Measurements from ENCODE around the gene KIFC3. TPM values are rescaled to one million over a fixed set of nuclear protein-coding genes. Genes with fewer than 3 reads are reported as not detected.

Gene KIFC3
- total RNA-seq, 1 donor from 2014 or later = 0.76 TPM

GRCh38 chr16:57728336-57729181, 73.7 kb downstream of the KIFC3 start:
- TF ChIP-seq, protein P1, sequence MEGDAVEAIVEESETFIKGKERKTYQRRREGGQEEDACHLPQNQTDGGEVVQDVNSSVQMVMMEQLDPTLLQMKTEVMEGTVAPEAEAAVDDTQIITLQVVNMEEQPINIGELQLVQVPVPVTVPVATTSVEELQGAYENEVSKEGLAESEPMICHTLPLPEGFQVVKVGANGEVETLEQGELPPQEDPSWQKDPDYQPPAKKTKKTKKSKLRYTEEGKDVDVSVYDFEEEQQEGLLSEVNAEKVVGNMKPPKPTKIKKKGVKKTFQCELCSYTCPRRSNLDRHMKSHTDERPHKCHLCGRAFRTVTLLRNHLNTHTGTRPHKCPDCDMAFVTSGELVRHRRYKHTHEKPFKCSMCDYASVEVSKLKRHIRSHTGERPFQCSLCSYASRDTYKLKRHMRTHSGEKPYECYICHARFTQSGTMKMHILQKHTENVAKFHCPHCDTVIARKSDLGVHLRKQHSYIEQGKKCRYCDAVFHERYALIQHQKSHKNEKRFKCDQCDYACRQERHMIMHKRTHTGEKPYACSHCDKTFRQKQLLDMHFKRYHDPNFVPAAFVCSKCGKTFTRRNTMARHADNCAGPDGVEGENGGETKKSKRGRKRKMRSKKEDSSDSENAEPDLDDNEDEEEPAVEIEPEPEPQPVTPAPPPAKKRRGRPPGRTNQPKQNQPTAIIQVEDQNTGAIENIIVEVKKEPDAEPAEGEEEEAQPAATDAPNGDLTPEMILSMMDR (IDR thresholded peaks at IDR 0.05; ENCODE audit: partially characterized antibody, unreplicated experiment) = no peak
- H3K27me3 Mint-ChIP-seq (ENCODE audit: unreplicated experiment) = peaks cover 2% of the 10 kb centered on the region

GRCh38 chr16:57727610-57728009, 74.7 kb downstream of the KIFC3 start:
- no peak overlapping the region for H3K27ac Mint-ChIP-seq (ENCODE audit: unreplicated experiment)
- H3K27me3 Mint-ChIP-seq (ENCODE audit: unreplicated experiment) = peaks cover 2% of the 10 kb centered on the region
- H3K36me3 Mint-ChIP-seq (ENCODE audit: unreplicated experiment) = no peaks in the 10 kb centered on the region
- no peak overlapping the region for H3K4me3 Mint-ChIP-seq (ENCODE audit: unreplicated experiment)
- no peaks in the 10 kb centered on the region for H3K4me1 Mint-ChIP-seq (ENCODE audit: low read depth, unreplicated experiment)
- DNase-seq = no peak
- TF ChIP-seq, protein P1 (IDR thresholded peaks at IDR 0.05; ENCODE audit: partially characterized antibody, unreplicated experiment) = no peak
- H3K9me3 Mint-ChIP-seq (ENCODE audit: unreplicated experiment) = no peaks in the 10 kb centered on the region

More at GRCh38 chr16:57728336-57729181, 73.7 kb downstream of the KIFC3 start:
- no peak for DNase-seq
- Mint-ChIP-seq H3K4me3 (ENCODE audit: unreplicated experiment) (no peak overlapping the region), H3K36me3 (ENCODE audit: unreplicated experiment) (no peaks in the 10 kb centered on the region), H3K9me3 (ENCODE audit: unreplicated experiment) (no peaks in the 10 kb centered on the region), H3K27ac (ENCODE audit: unreplicated experiment) (no peak overlapping the region), H3K4me1 (ENCODE audit: low read depth, unreplicated experiment) (no peaks in the 10 kb centered on the region)

- TF ChIP-seq, protein P1 (IDR thresholded peaks at IDR 0.05; ENCODE audit: partially characterized antibody, unreplicated experiment) = no peak
- H3K36me3 Mint-ChIP-seq (ENCODE audit: unreplicated experiment) = no peaks in the 10 kb centered on the region
Measured at GRCh38 chr16:57726433-57726947, 75.8 kb downstream of the KIFC3 start.

DNA sequence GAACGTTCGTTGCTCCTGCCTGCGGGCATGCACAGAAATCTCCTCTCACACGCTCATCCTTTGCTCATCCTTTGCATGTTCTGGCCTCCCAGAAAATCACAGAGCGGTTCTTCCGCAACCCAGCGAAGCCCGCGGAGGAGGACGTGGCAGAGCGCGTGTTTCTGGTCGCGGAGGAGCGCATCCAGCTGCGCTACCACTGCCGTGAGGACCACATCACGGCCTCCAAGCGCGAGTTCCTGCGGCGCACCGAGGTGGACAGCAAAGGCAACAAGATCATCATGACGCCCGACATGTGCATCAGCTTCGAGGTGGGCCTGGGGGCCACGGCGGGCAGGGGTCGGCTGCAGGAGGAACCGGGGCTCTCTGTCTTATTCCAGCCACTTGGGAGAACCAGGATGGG, 76.3 kb downstream of the KIFC3 start:
- no peak for DNase-seq
- TF ChIP-seq, protein P1 (IDR thresholded peaks at IDR 0.05; ENCODE audit: partially characterized antibody, unreplicated experiment) = no peak

More at GRCh38 chr16:57726433-57726947, 75.8 kb downstream of the KIFC3 start:
- Mint-ChIP-seq H3K27ac (ENCODE audit: unreplicated experiment) (no peak overlapping the region), H3K9me3 (ENCODE audit: unreplicated experiment) (no peaks in the 10 kb centered on the region), H3K27me3 (ENCODE audit: unreplicated experiment) (peaks cover 2% of the 10 kb centered on the region), H3K4me1 (ENCODE audit: low read depth, unreplicated experiment) (no peaks in the 10 kb centered on the region), H3K4me3 (ENCODE audit: unreplicated experiment) (no peak overlapping the region)
- no peak for DNase-seq

DNA sequence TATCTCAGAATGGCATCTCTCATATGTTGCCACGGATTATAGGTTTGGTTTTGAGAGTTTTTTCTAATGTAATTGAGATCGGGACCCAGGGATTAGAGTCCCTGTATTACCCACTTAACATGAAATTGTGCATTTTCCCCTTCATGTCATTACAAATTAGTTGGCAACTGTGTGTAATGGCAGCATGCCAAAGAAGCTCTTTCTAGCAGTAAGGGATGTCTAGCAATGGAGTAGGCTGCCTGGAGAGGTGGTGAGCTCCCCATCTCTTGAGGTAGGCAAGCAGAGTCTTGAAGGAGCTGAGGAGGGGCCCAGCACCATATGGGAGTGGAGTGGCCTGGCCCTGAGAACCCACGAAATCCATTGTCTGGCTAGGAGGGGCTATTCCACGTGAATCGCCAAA, 76.7 kb downstream of the KIFC3 start:
- no peaks in the 10 kb centered on the region for H3K36me3 Mint-ChIP-seq (ENCODE audit: unreplicated experiment)
- no peak overlapping the region for H3K27ac Mint-ChIP-seq (ENCODE audit: unreplicated experiment)
- H3K27me3 Mint-ChIP-seq (ENCODE audit: unreplicated experiment) = peaks cover 2% of the 10 kb centered on the region
- no peak for DNase-seq
- H3K4me1 Mint-ChIP-seq (ENCODE audit: low read depth, unreplicated experiment) = no peaks in the 10 kb centered on the region
- H3K9me3 Mint-ChIP-seq (ENCODE audit: unreplicated experiment) = no peaks in the 10 kb centered on the region
- H3K4me3 Mint-ChIP-seq (ENCODE audit: unreplicated experiment) = no peak overlapping the region
- TF ChIP-seq, protein P1 (IDR thresholded peaks at IDR 0.05; ENCODE audit: partially characterized antibody, unreplicated experiment) = no peak

More for the DNA sequence above, 76.3 kb downstream of the KIFC3 start:
- H3K4me1 Mint-ChIP-seq (ENCODE audit: low read depth, unreplicated experiment) = no peaks in the 10 kb centered on the region
- no peaks in the 10 kb centered on the region for H3K9me3 Mint-ChIP-seq (ENCODE audit: unreplicated experiment)
- H3K4me3 Mint-ChIP-seq (ENCODE audit: unreplicated experiment) = no peak overlapping the region
- H3K36me3 Mint-ChIP-seq (ENCODE audit: unreplicated experiment) = no peaks in the 10 kb centered on the region
- H3K27ac Mint-ChIP-seq (ENCODE audit: unreplicated experiment) = no peak overlapping the region
- peaks cover 2% of the 10 kb centered on the region for H3K27me3 Mint-ChIP-seq (ENCODE audit: unreplicated experiment)
